ENCODE data around the gene GPX4. TPM values are rescaled to one million over a fixed set of nuclear protein-coding genes. Genes with fewer than 3 reads are reported as not detected.

GPX4 gene
- total RNA-seq, 1 donor from 2014 or later, result 330 TPM

- Mint-ChIP-seq H3K27me3 (ENCODE audit: unreplicated experiment) (peaks cover 4% of the 10 kb centered on the region), H3K4me3 (ENCODE audit: unreplicated experiment) (no peak overlapping the region), H3K4me1 (ENCODE audit: unreplicated experiment) (no peaks in the 10 kb centered on the region), H3K36me3 (ENCODE audit: low read depth, unreplicated experiment) (peaks cover 25% of the 10 kb centered on the region), H3K9me3 (ENCODE audit: unreplicated experiment) (no peaks in the 10 kb centered on the region), H3K27ac (ENCODE audit: unreplicated experiment) (no peak overlapping the region)
- no peak for TF ChIP-seq CTCF (IDR thresholded peaks at IDR 0.05; ENCODE audit: unreplicated experiment)
- DNase-seq (ENCODE audit: low spot score), result no peak
Observed at GRCh38 chr19:1145635-1146411, 42.0 kb downstream of the GPX4 start.

GRCh38 chr19:1146412-1146699 is 42.6 kb downstream of the GPX4 start:
- Mint-ChIP-seq H3K27ac (ENCODE audit: unreplicated experiment) (no peak overlapping the region), H3K9me3 (ENCODE audit: unreplicated experiment) (no peaks in the 10 kb centered on the region), H3K36me3 (ENCODE audit: low read depth, unreplicated experiment) (peaks cover 25% of the 10 kb centered on the region), H3K4me1 (ENCODE audit: unreplicated experiment) (no peaks in the 10 kb centered on the region), H3K27me3 (ENCODE audit: unreplicated experiment) (peaks cover 4% of the 10 kb centered on the region), H3K4me3 (ENCODE audit: unreplicated experiment) (no peak overlapping the region)
- DNase-seq (ENCODE audit: low spot score), result no peak
- TF ChIP-seq CTCF (IDR thresholded peaks at IDR 0.05; ENCODE audit: unreplicated experiment), result no peak

DNA sequence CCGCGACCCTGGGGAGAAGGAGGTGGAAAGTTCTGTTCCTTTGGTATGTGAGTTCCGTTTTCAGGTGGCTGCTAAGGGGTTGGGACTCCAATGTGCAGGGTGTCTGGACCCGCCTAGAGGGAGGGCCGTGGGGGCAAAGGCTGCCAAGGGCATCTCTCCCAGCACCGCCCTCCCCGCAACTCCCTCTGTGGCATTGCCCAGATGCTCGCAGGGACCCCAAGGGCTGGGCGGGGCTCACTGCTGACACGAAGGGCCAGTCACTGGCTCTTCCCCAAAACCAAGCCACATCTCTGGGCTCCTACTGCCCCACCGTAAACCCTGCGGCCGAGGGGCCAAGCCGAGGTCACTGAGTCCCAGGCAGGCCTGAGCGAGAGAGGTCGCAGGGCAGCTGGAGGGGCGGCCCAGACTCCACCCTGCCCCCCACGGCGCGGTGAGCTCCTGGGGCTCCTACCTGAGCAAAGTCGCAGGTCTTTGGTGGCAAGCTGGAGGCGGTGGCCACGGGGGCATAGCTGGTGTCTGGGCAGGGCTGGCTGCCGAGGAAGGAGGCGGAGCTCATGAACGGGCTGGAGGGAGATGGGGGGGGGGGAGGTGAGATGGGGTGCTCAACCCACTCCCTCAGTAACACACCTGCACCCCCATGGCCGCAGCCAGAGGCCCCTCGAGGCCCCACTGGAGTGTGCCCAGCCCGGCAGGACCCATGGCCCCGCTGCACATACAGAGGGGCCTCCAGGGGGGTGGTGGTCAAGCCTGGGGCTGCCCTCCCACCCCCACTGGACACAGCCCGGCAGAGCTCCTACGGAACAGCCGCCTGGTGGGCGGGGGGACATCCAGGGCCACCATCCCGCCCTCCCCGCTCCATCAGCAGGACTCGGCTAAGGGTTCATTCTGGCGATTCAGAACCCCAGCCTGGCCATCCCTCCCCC is 43.3 kb downstream of the GPX4 start:
- H3K27ac Mint-ChIP-seq (ENCODE audit: unreplicated experiment), result no peak overlapping the region
- peaks cover 2% of the 10 kb centered on the region for H3K27me3 Mint-ChIP-seq (ENCODE audit: unreplicated experiment)
- peaks cover 20% of the 10 kb centered on the region for H3K36me3 Mint-ChIP-seq (ENCODE audit: low read depth, unreplicated experiment)
- DNase-seq (ENCODE audit: low spot score), result no peak
- TF ChIP-seq CTCF (IDR thresholded peaks at IDR 0.05; ENCODE audit: unreplicated experiment), result no peak
- H3K4me1 Mint-ChIP-seq (ENCODE audit: unreplicated experiment), result no peaks in the 10 kb centered on the region
- H3K4me3 Mint-ChIP-seq (ENCODE audit: unreplicated experiment), result no peak overlapping the region
- no peaks in the 10 kb centered on the region for H3K9me3 Mint-ChIP-seq (ENCODE audit: unreplicated experiment)

- no peaks in the 10 kb centered on the region for H3K4me1 Mint-ChIP-seq (ENCODE audit: unreplicated experiment)
- H3K4me3 Mint-ChIP-seq (ENCODE audit: unreplicated experiment), result no peak overlapping the region
- TF ChIP-seq CTCF (IDR thresholded peaks at IDR 0.05; ENCODE audit: unreplicated experiment), result no peak
- DNase-seq (ENCODE audit: low spot score), result no peak
- H3K9me3 Mint-ChIP-seq (ENCODE audit: unreplicated experiment), result no peaks in the 10 kb centered on the region
- H3K27ac Mint-ChIP-seq (ENCODE audit: unreplicated experiment), result no peak overlapping the region
- peaks cover 4% of the 10 kb centered on the region for H3K27me3 Mint-ChIP-seq (ENCODE audit: unreplicated experiment)
- peaks cover 17% of the 10 kb centered on the region for H3K36me3 Mint-ChIP-seq (ENCODE audit: low read depth, unreplicated experiment)
Observed at GRCh38 chr19:1147934-1148549, 44.2 kb downstream of the GPX4 start.

Data from endothelial cell (in vitro differentiated cells).